Chondrocyte (in vitro differentiated cells): Measurements from ENCODE around the gene MOG. TPM values are rescaled to one million over a fixed set of nuclear protein-coding genes. Genes with fewer than 3 reads are reported as not detected.

Source experiments
- DNase-seq: peaks from one replicate; pipeline ENCODE4 v3.0.0; 2021; ENCODE audit warnings: mixed read lengths, low spot score
- H3K27ac Mint-ChIP-seq: one replicate; pipeline ENCODE4 v1.8.0; 2021; ENCODE audit warnings: mild to moderate bottlenecking, moderate library complexity, mixed read lengths; ENCODE audit not compliant: unreplicated experiment
- H3K27me3 Mint-ChIP-seq: 2 replicates; pipeline ENCODE4 v1.8.0; 2021; ENCODE audit warnings: low read depth, mixed read lengths
- H3K36me3 Mint-ChIP-seq: 2 replicates; pipeline ENCODE4 v1.8.0; 2021; ENCODE audit warnings: low read depth, mixed read lengths
- H3K4me1 Mint-ChIP-seq: 2 replicates; pipeline ENCODE4 v1.8.0; 2021; ENCODE audit warnings: low read depth, mild to moderate bottlenecking, mixed read lengths
- H3K4me3 Mint-ChIP-seq: one replicate; pipeline ENCODE4 v1.8.0; 2021; ENCODE audit warnings: mild to moderate bottlenecking, moderate library complexity, mixed read lengths; ENCODE audit not compliant: unreplicated experiment
- H3K9me3 Mint-ChIP-seq: 2 replicates; pipeline ENCODE4 v1.8.0; 2021; ENCODE audit warnings: low read depth, mixed read lengths
- total RNA-seq: library from RNA; stranded (reverse); gene quantifications from 3 replicates; pipeline ENCODE4 v1.2.1, GENCODE V29; 2021
- TF ChIP-seq, protein P1 (sequence below): fragments of 200-600 bp; sonication (generic); IDR thresholded peaks from 2 replicates; pipeline ENCODE4 v1.5.0; 2021; ENCODE audit warnings: antibody characterized with exemption, mild to moderate bottlenecking, moderate library complexity

MOG gene
- total RNA-seq, 1 donor from 2014 or later, result 0.82 TPM

DNA sequence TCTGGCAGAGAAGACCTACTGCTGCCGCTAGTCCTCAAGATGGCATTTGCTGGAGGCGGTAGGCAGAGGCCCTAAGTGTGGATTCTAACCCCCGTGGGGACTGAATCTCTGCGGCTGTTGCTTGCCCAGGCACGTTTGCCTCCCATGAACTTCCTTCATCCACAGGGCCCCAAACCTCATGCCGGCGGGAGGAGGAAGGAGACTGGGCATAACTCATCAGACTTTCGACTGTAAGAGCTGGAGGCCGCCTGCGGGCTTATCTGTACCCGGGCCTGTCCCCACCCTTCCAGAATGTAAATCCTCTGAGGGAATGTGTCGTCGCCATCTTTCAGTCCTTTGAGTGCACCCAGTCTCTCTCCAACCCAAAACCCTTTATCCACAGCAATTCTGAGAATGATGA lies 23.1 kb downstream of the MOG start:
- no peak overlapping the region for H3K27ac Mint-ChIP-seq
- DNase-seq, result no peak
- H3K27me3 Mint-ChIP-seq, result peaks cover 8% of the 10 kb centered on the region
- H3K36me3 Mint-ChIP-seq, result peaks cover 1% of the 10 kb centered on the region
- TF ChIP-seq, protein P1, sequence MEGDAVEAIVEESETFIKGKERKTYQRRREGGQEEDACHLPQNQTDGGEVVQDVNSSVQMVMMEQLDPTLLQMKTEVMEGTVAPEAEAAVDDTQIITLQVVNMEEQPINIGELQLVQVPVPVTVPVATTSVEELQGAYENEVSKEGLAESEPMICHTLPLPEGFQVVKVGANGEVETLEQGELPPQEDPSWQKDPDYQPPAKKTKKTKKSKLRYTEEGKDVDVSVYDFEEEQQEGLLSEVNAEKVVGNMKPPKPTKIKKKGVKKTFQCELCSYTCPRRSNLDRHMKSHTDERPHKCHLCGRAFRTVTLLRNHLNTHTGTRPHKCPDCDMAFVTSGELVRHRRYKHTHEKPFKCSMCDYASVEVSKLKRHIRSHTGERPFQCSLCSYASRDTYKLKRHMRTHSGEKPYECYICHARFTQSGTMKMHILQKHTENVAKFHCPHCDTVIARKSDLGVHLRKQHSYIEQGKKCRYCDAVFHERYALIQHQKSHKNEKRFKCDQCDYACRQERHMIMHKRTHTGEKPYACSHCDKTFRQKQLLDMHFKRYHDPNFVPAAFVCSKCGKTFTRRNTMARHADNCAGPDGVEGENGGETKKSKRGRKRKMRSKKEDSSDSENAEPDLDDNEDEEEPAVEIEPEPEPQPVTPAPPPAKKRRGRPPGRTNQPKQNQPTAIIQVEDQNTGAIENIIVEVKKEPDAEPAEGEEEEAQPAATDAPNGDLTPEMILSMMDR, result no peak
- no peak overlapping the region for H3K4me3 Mint-ChIP-seq
- peaks cover 8% of the 10 kb centered on the region for H3K4me1 Mint-ChIP-seq
- peaks cover 3% of the 10 kb centered on the region for H3K9me3 Mint-ChIP-seq

DNA sequence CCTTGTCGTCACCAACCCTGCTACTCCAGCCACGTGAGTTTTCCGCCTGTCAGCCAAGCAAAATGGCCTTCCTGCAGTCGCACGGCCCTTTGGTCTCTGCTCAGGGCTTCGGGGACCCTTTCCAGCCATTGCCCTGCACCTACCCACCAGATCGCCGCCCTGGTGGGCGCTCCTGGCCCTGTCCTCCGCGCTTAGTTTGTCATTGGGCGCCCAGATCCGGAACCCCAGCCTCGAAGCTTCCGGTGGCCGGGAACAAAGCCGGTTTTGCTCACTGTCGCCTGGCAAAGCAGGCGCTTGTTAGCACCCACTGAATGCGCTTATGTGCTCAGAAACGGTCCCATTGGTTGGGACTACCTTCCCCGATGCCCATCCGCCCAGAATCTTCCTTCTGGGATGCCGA lies 23.5 kb downstream of the MOG start:
- peaks cover 8% of the 10 kb centered on the region for H3K4me1 Mint-ChIP-seq

DNA sequence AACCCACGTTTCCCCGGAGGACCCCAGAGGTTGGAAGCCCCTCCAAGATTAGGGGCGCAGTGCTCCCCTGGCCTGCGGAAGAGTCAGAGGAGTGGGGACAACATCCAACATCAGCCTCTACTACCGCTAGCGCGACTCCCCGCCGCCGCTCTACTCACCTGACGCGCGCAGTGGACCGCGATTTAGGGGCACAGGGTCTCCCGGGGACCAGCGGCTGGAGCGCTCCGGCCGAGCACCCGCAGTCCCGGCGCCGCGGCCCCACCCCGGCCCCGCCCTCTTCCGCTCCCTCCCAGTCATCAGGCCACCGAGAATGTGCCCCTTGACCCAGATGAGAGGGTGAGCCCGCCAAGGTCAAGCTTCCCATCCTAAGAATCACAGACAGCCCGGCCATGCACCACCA lies 24.0 kb downstream of the MOG start, which contains the start of gene ZFP57:
ZFP57 (minus strand) TSS at position 249 of the 400 bp plus-strand sequence. CDS start 4,149 bp downstream, outside the sequence.
- peaks cover 16% of the 10 kb centered on the region for H3K27me3 Mint-ChIP-seq
- DNase-seq, result no peak
- H3K4me3 Mint-ChIP-seq, result no peak within 1 kb of the TSS
- H3K36me3 Mint-ChIP-seq, result peaks cover 2% of the 10 kb centered on the region
- TF ChIP-seq, protein P1, result no peak
- H3K27ac Mint-ChIP-seq, result no peak within 1 kb of the TSS
- H3K4me1 Mint-ChIP-seq, result peaks cover 8% of the 10 kb centered on the region
- H3K9me3 Mint-ChIP-seq, result peaks cover 3% of the 10 kb centered on the region

More for the DNA sequence above, 23.5 kb downstream of the MOG start:
- H3K27ac Mint-ChIP-seq, result no peak overlapping the region
- TF ChIP-seq, protein P1, result no peak
- H3K27me3 Mint-ChIP-seq, result peaks cover 11% of the 10 kb centered on the region
- peaks cover 3% of the 10 kb centered on the region for H3K9me3 Mint-ChIP-seq
- no peak for DNase-seq
- peaks cover 2% of the 10 kb centered on the region for H3K36me3 Mint-ChIP-seq
- H3K4me3 Mint-ChIP-seq, result no peak overlapping the region

DNA sequence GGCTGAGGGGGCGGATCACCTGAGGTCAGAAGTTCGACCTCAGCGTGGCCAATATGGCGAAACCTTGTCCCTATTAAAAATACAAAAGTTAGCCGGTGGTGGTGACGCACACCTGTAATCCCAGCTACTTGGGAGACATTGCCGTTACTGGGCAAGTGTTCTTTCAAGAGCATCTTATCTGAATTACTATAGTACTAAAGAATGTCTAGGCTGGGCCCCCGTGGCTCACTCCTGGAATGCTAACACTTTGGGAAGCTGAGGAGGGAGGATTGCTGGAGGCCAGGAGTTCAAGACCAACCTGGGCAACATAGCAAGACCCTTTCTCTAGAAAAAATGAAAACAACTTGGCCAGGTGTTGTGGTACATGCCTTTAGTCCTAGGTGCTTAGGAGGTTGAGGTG lies 24.9 kb downstream of the MOG start:
- H3K9me3 Mint-ChIP-seq, result peaks cover 3% of the 10 kb centered on the region
- peaks cover 2% of the 10 kb centered on the region for H3K36me3 Mint-ChIP-seq
- TF ChIP-seq, protein P1, result no peak
- peaks cover 17% of the 10 kb centered on the region for H3K27me3 Mint-ChIP-seq
- H3K27ac Mint-ChIP-seq, result no peak overlapping the region
- no peak overlapping the region for H3K4me3 Mint-ChIP-seq
- DNase-seq, result no peak
- H3K4me1 Mint-ChIP-seq, result peaks cover 5% of the 10 kb centered on the region

DNA sequence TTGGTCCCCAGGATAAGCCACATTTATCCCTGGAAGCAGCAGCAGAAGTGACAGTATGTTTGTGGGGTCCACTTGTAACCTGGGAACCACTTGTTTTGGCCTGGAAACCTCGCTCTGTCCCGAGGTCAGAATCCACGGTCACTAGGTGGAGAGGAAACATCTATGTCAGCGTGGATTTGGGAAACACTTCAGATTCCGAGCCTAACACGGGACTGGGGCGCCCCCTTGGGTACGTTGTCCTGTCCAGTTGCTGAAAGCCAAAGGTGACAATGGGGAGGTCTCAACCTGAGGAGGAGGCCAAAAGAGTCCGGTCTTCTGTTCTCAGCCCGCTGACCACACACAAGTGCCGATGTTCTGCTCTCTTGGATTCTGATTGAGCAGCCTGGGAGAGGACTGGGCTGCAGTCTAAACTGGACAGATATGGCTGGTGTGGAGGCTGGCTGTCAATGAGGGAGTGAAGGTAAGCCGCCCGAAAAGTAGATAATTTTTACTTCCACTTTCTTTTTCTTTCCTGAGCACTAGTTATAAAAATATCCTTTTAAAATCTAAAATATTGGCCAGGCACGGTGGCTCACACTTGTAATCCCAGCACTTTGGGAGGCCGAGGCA lies 28.9 kb downstream of the MOG start:
- no peak overlapping the region for H3K27ac Mint-ChIP-seq
- H3K4me1 Mint-ChIP-seq, result no peaks in the 10 kb centered on the region
- TF ChIP-seq, protein P1, result peak; percentile 55
- DNase-seq, result no peak
- H3K27me3 Mint-ChIP-seq, result peaks cover 17% of the 10 kb centered on the region
- no peak overlapping the region for H3K4me3 Mint-ChIP-seq
- H3K9me3 Mint-ChIP-seq, result peaks cover 3% of the 10 kb centered on the region
- H3K36me3 Mint-ChIP-seq, result peaks cover 2% of the 10 kb centered on the region
